ENCODE results near the gene VAMP4.

VAMP4 gene

DNA sequence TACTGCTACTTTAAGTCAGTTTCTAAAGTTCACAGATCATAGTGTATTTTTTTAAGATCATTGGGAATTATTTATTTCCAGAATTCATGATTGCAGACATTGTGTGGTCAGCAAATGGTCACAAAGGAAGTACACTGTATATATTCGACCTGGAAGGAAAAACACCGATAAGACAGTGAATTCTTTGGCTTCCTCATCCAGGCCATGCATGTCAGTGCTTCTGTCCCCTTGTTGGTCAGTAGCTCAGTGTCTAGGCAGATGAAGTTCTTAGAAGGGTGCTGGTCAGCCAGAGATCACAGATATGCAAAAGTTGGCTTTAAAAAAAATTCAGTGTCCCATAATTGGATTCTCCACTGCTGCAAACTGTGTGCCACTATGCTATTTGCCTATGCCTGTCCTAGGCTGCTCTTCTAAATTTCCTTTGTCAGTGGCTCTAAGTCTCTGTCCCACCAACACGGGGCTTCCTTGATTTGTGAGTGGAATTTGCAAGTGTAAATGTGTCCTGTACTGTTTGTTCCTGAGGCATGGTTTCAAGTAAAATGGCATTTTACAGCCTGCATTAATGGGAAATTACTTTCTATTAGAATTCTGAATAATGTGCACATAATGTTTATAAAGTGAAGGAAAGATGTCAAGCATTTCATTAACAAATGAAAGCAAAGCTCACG is 12.0 kb upstream of the VAMP4 start:
- TF ChIP-seq, protein P1, sequence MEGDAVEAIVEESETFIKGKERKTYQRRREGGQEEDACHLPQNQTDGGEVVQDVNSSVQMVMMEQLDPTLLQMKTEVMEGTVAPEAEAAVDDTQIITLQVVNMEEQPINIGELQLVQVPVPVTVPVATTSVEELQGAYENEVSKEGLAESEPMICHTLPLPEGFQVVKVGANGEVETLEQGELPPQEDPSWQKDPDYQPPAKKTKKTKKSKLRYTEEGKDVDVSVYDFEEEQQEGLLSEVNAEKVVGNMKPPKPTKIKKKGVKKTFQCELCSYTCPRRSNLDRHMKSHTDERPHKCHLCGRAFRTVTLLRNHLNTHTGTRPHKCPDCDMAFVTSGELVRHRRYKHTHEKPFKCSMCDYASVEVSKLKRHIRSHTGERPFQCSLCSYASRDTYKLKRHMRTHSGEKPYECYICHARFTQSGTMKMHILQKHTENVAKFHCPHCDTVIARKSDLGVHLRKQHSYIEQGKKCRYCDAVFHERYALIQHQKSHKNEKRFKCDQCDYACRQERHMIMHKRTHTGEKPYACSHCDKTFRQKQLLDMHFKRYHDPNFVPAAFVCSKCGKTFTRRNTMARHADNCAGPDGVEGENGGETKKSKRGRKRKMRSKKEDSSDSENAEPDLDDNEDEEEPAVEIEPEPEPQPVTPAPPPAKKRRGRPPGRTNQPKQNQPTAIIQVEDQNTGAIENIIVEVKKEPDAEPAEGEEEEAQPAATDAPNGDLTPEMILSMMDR (IDR thresholded peaks at IDR 0.05; ENCODE audit: low read length, missing control alignments) = no peak
- no peak for DNase-seq (ENCODE audit: low read depth)
- no peak overlapping the region for H3K4me3 ChIP-seq (replicated peaks; ENCODE audit: low read depth, low read length)

DNA sequence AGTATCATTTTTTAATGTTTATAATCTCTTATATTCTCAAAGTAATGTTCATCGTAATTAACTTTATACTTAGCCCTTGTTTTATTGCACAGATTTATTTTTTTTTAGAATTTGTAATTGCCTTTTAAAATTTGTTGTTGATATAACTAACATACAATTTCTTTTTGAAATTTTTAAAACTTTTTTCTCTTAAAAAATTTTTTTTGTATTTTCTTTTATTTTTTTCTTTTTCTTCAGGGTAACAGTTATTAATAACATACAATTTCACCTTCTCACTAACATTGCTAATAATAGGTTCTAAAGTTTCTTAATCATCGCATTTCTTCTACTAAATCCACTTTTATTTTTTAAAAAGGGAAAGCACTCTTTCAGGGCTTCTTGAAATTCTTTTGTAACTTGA is 11.3 kb upstream of the VAMP4 start:
- TF ChIP-seq, protein P1 (IDR thresholded peaks at IDR 0.05; ENCODE audit: low read length, missing control alignments) = no peak
- DNase-seq (ENCODE audit: low read depth) = no peak
- no peak overlapping the region for H3K4me3 ChIP-seq (replicated peaks; ENCODE audit: low read depth, low read length)

DNA sequence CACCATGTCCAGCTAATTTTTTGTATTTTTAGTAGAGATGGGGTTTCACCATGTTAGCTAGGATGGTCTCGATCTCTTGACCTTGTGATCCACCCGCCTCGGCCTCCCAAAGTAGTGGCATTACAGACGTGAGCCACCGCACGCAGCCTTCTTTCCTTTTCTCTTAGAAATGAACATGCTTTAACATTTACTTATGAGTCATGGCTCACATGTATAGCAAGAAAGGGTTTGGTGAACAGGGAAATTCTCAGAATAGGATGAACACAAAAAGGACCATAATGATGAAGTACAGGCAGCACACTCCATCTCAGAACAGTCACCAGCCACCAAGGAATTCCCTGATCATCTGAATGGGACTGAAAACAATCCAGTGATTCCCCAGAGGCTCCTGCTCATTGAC is 9.4 kb upstream of the VAMP4 start:
- no peak overlapping the region for H3K4me3 ChIP-seq (replicated peaks; ENCODE audit: low read depth, low read length)
- no peak for DNase-seq (ENCODE audit: low read depth)
- TF ChIP-seq, protein P1 (IDR thresholded peaks at IDR 0.05; ENCODE audit: low read length, missing control alignments) = no peak

DNA sequence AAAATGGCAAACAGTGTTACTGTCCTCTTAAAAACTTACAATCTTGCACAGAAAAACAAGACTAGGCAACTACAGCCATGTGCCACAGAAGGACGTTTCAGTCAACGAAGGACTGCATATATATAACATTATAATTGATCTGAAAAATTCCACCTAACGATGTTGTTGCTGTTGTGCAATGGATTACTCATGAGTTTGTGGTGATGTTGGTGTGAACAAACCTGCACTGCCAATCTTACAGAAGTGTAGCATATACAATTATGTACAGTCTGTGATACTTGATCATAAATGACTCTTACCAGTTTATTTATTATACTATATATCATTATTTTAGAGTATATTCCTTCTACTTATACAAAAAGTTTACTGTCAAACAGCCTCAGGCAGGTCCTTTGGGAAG is 6.8 kb upstream of the VAMP4 start:
- no peak for DNase-seq (ENCODE audit: low read depth)
- TF ChIP-seq, protein P1 (IDR thresholded peaks at IDR 0.05; ENCODE audit: low read length, missing control alignments) = no peak
- no peak overlapping the region for H3K4me3 ChIP-seq (replicated peaks; ENCODE audit: low read depth, low read length)

DNA sequence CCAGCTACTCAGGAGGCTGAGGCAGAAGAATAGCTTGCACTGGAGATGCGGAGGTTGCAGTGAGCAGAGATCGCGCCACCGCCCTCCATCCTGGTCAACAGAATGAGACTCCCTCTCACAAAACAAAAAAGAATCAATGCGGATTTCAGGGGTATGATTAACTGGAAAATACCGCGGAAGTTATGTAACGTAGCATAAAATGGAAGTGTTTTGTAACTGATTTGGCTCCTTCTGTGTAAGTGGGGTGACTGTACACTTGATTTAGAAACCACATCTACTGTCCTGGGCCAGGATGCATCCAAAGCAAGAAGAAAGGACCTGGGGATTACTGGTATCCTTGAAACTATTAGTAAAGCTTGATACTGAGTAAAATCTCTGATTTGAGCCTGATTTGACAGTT is 3.1 kb upstream of the VAMP4 start:
- TF ChIP-seq, protein P1 (IDR thresholded peaks at IDR 0.05; ENCODE audit: low read length, missing control alignments) = no peak
- no peak overlapping the region for H3K4me3 ChIP-seq (replicated peaks; ENCODE audit: low read depth, low read length)
- no peak for DNase-seq (ENCODE audit: low read depth)

DNA sequence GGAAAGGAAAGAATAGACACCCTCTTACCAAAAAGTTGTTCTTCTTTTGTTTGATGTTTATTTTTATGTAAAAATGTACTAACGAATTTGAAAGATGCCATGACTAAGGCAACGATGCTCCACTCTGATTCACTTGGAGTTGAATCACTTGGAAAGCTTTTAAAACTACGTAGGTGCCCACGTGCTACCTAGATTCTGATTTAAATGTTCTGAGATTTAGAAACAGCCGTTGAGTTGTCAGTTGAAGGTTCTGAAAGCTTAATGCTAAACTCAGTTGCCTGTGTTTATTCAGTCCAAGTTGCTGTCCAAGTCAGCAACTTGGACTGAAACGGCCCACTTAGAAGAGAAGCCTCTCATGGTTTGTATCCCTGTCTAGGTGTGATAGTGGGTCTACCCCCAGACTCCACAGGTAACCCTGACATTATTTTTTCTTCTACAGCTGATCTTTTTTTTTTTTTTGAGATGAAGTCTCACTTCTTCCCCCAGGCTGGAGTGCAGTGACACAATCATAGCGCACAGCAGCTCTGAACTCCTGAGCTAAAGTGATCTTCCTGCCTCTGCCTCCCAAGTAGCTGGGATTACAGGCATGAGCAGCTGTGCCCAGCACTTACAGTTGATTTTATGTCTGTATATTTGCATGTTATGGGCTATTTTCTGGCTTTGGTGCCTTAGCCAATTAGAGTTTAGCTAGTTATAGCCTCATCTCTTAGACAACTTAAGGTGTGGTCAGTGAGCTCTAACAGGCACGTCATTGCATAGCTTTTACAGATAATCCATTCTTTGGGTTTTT is 1.4 kb upstream of the VAMP4 start:
- H3K4me3 ChIP-seq (replicated peaks; ENCODE audit: low read depth, low read length) = peak overlapping the region; percentile 82
- DNase-seq (ENCODE audit: low read depth) = peak; percentile 78
- TF ChIP-seq, protein P1 (IDR thresholded peaks at IDR 0.05; ENCODE audit: low read length, missing control alignments) = no peak

All from fibroblast of pulmonary artery (primary cell).